GM19240 (cell line): Measurements from ENCODE around the gene LMTK2.

Source experiments
- DNase-seq: peaks from one replicate; pipeline ENCODE4 v3.0.0; 2011; ENCODE audit warnings: low spot score; ENCODE audit not compliant: insufficient read length

LMTK2 gene

DNA sequence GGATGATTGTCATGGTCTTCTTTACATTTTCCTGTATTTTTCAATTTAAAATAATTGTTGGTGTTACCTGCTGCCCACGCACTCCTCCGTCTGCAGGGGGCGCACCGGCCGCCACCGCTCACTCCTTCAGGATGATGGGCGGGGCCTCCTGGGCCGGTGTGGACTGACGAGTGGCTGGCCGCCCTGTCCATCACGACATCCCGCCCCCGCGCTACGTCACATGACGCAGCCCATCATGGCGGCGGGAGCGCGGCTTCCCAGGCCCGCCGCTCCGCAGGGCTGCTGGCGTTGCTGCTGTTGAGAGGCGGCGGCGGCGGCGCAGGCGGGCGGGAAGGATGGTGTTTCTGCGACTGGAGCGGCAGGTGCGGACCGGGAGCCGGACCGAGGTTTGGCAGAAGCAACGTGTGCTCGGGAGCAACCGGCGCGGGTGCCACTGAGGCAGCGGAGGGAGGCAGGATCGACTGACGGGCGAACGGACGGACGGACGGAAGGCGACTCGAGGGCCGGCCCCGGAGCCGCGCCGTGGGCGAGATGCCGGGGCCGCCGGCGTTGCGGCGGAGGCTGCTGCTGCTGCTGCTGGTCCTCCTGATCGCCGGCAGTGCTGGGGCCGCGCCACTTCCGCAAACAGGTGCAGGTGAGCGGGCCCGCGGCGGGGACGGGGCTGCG, at the start of gene LMTK2:
LMTK2 (plus strand) TSS at position 216 of the 666 bp plus-strand sequence; CDS start at position 532, 316 bp downstream.
- peak; percentile 76 for DNase-seq

GRCh38 chr7:98057157-98057556, 49.5 kb upstream of the LMTK2 start:
- DNase-seq = no peak

DNA sequence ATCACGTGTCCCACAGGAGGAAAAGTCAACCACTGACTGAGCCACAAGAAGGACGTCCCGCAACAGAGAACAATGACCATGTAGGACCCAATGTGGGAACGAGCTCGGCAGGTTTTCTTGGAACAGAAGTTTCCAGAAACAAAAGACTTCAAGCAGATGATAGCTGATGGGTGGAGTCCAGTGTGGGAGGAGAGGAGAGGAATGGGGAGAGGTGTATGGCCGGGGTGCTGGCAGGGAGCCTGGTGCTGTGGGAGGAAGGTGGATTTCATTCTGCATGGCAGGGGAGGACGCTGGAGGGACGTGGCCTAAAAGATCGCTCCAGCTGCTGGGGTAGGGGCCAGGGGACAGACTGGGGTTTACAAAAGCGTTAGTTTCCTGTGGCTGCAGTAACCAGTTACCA, 48.5 kb upstream of the LMTK2 start:
- DNase-seq = no peak

GRCh38 chr7:98064233-98064632, 42.4 kb upstream of the LMTK2 start:
- no peak for DNase-seq

GRCh38 chr7:98066208-98066607, 40.5 kb upstream of the LMTK2 start:
- DNase-seq = no peak

DNA sequence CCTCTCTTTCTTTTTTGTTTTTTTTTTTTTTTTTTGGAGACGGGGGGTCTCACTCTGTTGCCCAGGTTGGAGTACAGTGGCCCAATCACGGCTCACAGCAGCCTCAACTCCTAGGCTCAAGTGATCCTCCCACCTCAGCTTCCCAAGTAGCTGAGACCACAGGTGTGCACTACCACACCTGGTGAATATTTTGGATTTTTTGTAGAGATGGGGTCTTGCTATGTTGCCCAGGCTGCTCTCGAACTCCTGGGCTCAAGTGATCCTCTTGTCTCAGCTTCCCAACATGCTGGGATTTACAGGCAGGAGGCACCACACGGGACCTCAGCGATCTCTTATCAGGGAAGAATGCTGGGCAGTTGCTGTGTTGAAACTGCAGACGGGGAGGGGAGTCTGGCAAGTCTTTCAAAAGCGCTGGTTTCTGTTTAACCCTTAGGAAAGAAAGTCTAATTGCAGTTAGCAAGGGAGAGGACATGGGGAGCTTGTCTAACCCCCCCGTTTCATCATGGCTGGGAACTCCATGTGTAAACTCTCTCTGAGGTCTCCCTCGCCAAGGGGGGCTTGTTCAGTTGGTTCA, 39.6 kb upstream of the LMTK2 start:
- no peak for DNase-seq

- no peak for DNase-seq
Measured at GRCh38 chr7:98073047-98073446, 33.6 kb upstream of the LMTK2 start.

GRCh38 chr7:98075801-98076200, 30.9 kb upstream of the LMTK2 start:
- DNase-seq = no peak

- DNase-seq = no peak
Measured at GRCh38 chr7:98077762-98078161, 28.9 kb upstream of the LMTK2 start.

GRCh38 chr7:98078197-98078870, 28.3 kb upstream of the LMTK2 start:
- DNase-seq = no peak

- DNase-seq = no peak
Measured at GRCh38 chr7:98079891-98080648, 26.6 kb upstream of the LMTK2 start.

DNA sequence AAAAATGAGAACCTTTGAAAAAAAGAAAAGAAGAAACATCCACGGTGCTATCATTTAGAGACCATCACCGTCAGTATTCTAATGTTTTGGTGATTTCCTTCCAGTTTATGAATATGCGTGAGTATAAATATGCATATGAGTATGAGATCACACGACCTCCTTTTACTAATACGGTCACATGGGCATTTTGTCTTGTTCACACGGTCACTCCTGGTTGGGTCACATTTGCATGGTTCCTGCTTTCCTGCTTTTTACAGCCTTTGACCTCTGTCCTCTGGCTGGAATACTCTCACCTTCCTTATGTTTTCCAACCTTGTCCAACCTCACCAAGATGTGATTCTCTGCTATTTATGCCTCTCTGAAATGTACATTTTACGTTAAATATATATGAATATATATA, 25.3 kb upstream of the LMTK2 start:
- no peak for DNase-seq

DNA sequence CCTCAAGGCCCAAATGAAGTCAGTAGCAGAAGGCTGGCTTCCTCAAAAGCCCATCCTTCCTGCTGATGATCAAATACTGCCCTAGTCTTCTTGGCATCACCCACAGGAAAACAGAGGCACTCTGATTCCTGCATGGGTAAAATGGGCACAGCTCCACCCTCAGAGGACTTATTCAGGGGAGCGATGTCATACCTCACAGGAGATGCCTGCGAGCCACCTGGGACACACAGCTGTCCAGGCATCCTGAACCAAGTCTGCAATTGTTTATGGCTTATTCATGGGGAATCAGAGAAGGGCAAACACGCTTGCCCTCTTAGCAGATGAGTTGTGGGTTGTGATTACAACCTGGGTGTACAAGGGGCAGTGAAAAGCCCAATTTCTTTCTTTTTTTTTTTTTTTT, 22.0 kb upstream of the LMTK2 start:
- no peak for DNase-seq

- no peak for DNase-seq
Measured at GRCh38 chr7:98085674-98086073, 21.0 kb upstream of the LMTK2 start.

- no peak for DNase-seq
Measured at GRCh38 chr7:98086281-98086718, 20.4 kb upstream of the LMTK2 start.

DNA sequence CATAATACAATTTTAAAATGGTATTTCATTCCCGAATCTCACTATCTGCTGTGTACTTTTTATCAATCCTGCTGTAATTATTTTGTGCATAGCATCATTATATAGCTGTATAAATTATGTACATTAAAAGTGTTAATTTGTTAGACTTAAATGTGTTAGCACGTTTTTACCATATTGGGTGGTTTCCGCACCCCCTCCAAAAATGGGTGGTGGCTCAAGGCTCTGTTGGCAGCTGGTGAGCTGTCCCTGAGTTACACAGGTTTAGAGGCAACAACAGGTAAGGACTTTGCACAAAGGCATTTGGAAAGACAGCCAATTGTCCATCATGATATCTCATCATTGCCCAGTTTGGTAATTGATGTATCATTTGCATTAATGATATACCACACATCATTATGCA, 18.6 kb upstream of the LMTK2 start:
- no peak for DNase-seq

DNA sequence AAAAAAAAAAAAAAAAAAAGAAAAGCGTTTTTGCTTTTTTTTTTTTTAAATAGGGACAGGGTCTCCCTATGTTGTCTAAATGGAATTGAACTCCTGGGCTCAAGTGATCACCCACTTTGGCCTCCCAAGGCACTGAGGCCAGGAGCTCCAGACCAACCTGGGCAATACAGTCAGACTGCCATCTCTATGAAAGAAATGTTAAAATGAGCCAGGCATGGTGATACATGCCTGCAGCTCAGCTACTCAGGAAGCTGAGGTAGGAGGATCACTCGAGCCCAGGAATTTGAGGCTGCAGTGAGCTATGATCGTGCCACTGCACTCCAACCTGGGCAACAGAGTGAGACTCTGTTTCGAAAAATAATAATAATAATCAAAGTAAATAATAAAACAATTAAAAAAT, 16.5 kb upstream of the LMTK2 start:
- no peak for DNase-seq

DNA sequence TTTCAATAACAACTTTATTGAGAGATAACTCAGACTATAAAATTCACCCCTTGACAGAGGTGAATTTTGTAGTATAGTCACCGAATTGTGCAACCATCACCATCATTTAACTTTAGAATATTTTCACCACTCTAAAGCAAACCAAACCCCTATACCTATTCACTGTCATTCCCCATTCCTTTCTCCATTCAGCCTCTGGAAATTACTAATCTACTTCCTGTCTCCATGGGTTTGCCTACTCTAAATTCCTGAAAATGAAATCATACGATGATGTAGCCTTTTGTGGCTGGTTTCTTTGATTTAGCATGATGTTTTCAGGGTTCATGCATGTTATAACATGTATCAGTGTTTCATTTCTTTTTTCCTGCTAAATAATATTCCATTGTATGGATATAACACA, 15.6 kb upstream of the LMTK2 start:
- no peak for DNase-seq

DNA sequence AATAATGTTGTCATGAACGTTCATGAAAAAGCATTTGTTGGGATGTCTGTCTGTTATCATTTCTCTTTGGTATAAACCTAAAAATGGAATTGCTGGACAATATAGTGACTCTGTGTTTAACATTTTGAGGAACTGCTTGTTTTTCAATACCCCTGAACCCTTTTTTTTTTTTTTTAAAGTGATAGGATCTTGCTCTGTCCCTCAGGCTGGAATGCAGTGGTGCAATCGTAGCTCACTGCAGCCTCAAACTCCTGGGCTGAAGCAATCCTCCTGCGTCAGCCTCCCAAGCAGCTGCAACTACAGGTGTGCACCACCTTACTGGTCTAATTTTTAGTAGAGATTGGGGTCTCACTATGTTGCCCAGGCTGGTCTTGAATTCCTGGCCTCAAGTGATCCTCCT, 15.1 kb upstream of the LMTK2 start:
- no peak for DNase-seq

- DNase-seq = no peak
Measured at GRCh38 chr7:98097042-98097645, 9.5 kb upstream of the LMTK2 start.

- DNase-seq = no peak
Measured at GRCh38 chr7:98100088-98100487, 6.6 kb upstream of the LMTK2 start.

DNA sequence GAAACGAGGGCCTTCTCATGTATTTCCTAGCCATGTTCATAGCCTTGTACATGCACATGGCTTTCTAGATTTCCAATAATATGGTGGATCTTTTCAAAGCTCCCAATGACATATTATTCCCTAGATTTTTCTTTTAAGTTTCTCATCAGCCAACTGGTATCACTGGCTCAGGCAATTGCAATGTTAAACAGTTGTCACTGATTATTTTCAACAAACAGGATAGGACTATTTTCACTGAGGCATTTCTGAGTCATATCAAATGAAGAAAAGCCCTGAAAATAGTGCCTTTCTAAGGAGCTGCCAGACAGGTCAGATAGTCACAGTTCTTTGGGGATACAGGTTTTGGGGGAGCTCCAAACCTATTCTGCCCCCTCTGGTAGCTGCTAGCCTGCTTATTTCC, 4.5 kb upstream of the LMTK2 start:
- DNase-seq = no peak
